Activated T-cell treated with anti-CD3 and anti-CD28 coated beads, Interleukin-2, amount 50 U/mL, for 4 hours (primary cell): ENCODE results near the gene GADD45A. TPM values are rescaled to one million over a fixed set of nuclear protein-coding genes. Genes with fewer than 3 reads are reported as not detected.
"Not testable (repeated sequence)": the region's sequence is repeated elsewhere in the genome, so short reads cannot be mapped to it uniquely, and the experiment has no call there.

Experiments used
- ATAC-seq, 2 donors: fragments of 200-7000 bp; cut with Tn5 transposase; one replicate each; pipeline ENCODE4 v1.10.0; 2021
- DNase-seq: peaks from one replicate; pipeline ENCODE4 v3.0.0-alpha.2; 2020
- H3K27me3 Mint-ChIP-seq: one replicate; pipeline ENCODE4 v1.8.0; 2021; ENCODE audit warnings: low read depth, mixed read lengths
- H3K36me3 Mint-ChIP-seq: one replicate; pipeline ENCODE4 v1.8.0; 2022; ENCODE audit warnings: mixed read lengths; ENCODE audit not compliant: insufficient read depth
- H3K4me1 Mint-ChIP-seq: one replicate; pipeline ENCODE4 v1.8.0; 2021; ENCODE audit warnings: low read depth, mixed read lengths
- H3K4me3 Mint-ChIP-seq: one replicate; pipeline ENCODE4 v1.8.0; 2021; ENCODE audit warnings: mild to moderate bottlenecking, moderate library complexity, mixed read lengths
- H3K9me3 Mint-ChIP-seq: one replicate; pipeline ENCODE4 v1.8.0; 2021; ENCODE audit warnings: mixed read lengths
- total RNA-seq, 3 donors: library from RNA; stranded (reverse); gene quantifications; one replicate each; pipeline ENCODE4 v1.2.1, GENCODE V29; 2021

GADD45A gene
- total RNA-seq, 3 donors from 2014 or later: 49.7 to 91.5 (median 56.9) TPM

DNA sequence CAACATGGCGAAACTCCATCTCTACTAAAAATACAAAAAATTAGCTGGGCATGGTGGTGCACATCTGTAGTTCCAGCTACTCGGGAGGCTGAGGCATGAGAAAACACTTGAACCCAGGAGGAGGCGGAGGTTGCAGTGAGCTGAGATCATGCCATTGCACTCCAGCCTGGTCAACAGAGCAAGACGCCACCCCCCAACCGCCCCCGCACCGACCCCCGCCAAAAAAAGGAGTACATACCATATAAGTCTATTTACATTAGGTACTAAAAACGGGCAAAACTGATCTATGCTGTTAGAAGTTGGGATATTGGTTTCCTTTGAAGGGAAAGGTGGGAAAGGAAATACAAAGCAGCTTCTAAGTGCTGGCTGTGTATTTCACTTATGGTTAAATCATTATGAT lies 45.3 kb downstream of the GADD45A start:
- not testable (repeated sequence) for H3K4me3 Mint-ChIP-seq, H3K36me3 Mint-ChIP-seq, DNase-seq, ATAC-seq, H3K27me3 Mint-ChIP-seq, H3K9me3 Mint-ChIP-seq
- H3K4me1 Mint-ChIP-seq: peaks cover 18% of the 10 kb centered on the region

DNA sequence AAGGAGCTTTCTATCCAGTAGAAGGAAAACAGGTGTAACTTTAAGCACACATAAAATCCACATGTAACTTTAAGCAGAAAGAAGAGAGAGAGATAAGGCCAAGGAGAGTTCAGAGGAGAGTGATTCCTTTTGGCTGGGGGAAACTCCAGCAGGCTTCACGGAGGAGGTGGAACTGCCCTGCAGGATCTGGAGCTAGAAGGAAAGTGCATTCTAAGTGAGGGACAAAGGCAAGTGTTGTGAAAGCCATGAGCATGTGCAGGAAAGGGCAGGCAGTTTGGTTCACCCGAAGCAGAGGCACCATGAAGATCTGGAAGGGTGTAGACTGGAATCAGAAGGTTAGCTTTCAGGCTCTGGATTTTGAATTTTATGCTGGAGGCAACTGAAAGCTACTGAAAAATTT lies 46.3 kb downstream of the GADD45A start:
- Mint-ChIP-seq H3K9me3 (no peaks in the 10 kb centered on the region), H3K36me3 (no peaks in the 10 kb centered on the region), H3K4me1 (peaks cover 22% of the 10 kb centered on the region), H3K4me3 (no peak overlapping the region), H3K27me3 (no peaks in the 10 kb centered on the region)
- ATAC-seq (no peak), DNase-seq (no peak)

GRCh38 chr1:67732750-67733151 lies 47.8 kb downstream of the GADD45A start:
- Mint-ChIP-seq H3K4me1 (peaks cover 25% of the 10 kb centered on the region), H3K27me3 (no peaks in the 10 kb centered on the region), H3K36me3 (no peaks in the 10 kb centered on the region), H3K4me3 (no peak overlapping the region), H3K9me3 (no peaks in the 10 kb centered on the region)
- ATAC-seq (no peak), DNase-seq (no peak)

GRCh38 chr1:67733681-67734322 lies 48.8 kb downstream of the GADD45A start:
- no peak overlapping the region for H3K4me3 Mint-ChIP-seq
- no peaks in the 10 kb centered on the region for H3K36me3 Mint-ChIP-seq
- no peak for DNase-seq
- no peaks in the 10 kb centered on the region for H3K27me3 Mint-ChIP-seq
- no peak for ATAC-seq
- no peaks in the 10 kb centered on the region for H3K9me3 Mint-ChIP-seq
- H3K4me1 Mint-ChIP-seq: peaks cover 25% of the 10 kb centered on the region

DNA sequence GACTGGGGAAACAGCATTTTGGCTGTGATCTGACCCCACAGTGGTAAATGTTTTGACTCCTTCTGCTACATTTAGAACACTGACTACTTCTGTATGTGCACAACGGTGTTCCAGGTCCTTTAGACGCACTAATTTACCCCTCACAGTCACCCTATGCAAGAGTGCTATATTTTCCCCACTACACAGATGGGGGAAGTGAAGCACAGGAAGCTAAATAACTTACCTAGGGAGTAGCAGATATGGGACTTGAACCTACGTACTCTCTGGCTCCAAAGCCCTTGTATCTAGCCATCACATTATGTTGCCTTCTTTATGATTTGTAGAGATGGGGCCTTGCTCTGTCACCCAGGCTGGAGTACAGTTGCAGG lies 49.3 kb downstream of the GADD45A start:
- no peaks in the 10 kb centered on the region for H3K36me3 Mint-ChIP-seq

DNA sequence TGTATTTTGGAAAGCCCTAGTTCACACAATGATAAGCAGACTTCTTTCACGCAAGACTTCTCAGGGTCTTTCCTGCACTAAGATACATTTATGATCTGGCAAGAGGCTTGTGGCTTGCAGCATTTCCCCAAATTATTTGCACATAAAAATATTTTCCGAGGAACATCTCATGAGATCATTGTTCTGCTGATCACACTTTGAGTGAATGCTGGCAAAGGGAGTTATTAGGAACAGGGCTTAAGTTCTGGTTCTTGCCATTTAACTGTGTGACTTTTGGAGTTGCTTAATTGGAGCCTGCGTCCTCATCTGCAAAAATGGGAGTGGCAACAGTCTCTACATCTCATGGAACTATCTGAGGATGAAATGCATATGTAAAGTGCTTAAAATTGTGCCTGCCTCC lies 50.2 kb downstream of the GADD45A start:
- H3K36me3 Mint-ChIP-seq: no peaks in the 10 kb centered on the region
- ATAC-seq (no peak), DNase-seq (no peak)
- H3K27me3 Mint-ChIP-seq: no peaks in the 10 kb centered on the region
- peaks cover 20% of the 10 kb centered on the region for H3K4me1 Mint-ChIP-seq
- H3K4me3 Mint-ChIP-seq: no peak overlapping the region
- no peaks in the 10 kb centered on the region for H3K9me3 Mint-ChIP-seq

More for the DNA sequence above, 49.3 kb downstream of the GADD45A start:
- no peaks in the 10 kb centered on the region for H3K9me3 Mint-ChIP-seq
- DNase-seq: no peak
- no peaks in the 10 kb centered on the region for H3K27me3 Mint-ChIP-seq
- H3K4me3 Mint-ChIP-seq: no peak overlapping the region
- ATAC-seq: no peak
- H3K4me1 Mint-ChIP-seq: peaks cover 25% of the 10 kb centered on the region

- no peak for DNase-seq
- H3K27me3 Mint-ChIP-seq: no peaks in the 10 kb centered on the region
- peaks cover 20% of the 10 kb centered on the region for H3K4me1 Mint-ChIP-seq
- H3K9me3 Mint-ChIP-seq: no peaks in the 10 kb centered on the region
- ATAC-seq: peak; percentile 91 to 92
- no peaks in the 10 kb centered on the region for H3K36me3 Mint-ChIP-seq
- peak overlapping the region; percentile 68 for H3K4me3 Mint-ChIP-seq
Observed at GRCh38 chr1:67735806-67736627, 51.0 kb downstream of the GADD45A start.

- no peak overlapping the region for H3K4me3 Mint-ChIP-seq
- no peaks in the 10 kb centered on the region for H3K27me3 Mint-ChIP-seq
- DNase-seq (no peak), ATAC-seq (no peak)
- H3K9me3 Mint-ChIP-seq: no peaks in the 10 kb centered on the region
- no peaks in the 10 kb centered on the region for H3K36me3 Mint-ChIP-seq
- H3K4me1 Mint-ChIP-seq: peaks cover 20% of the 10 kb centered on the region
Observed at GRCh38 chr1:67736750-67737149, 51.7 kb downstream of the GADD45A start.

DNA sequence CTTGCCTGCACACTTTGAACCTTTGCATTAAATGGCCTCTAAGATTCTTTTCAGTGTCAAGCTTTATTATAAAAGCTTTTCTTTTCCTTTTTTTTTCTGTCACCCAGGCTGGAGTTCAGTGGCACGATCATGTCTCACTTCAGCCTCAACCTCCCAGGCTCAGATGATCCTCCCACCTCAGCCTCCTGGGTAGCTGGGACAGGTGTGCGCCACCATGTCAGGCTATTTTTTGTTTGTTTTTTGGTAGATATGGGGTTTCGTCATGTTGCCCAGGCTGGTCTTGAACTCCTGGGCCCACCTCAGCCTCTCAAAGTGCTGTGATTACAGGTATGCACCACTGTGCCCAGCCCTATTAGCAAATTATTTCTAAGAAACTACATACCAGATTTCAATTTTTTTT lies 52.9 kb downstream of the GADD45A start:
- H3K4me1 Mint-ChIP-seq: peaks cover 20% of the 10 kb centered on the region
- H3K4me3 Mint-ChIP-seq: no peak overlapping the region
- DNase-seq (no peak), ATAC-seq (no peak)
- H3K27me3 Mint-ChIP-seq: peaks cover 2% of the 10 kb centered on the region
- H3K9me3 Mint-ChIP-seq: no peaks in the 10 kb centered on the region
- no peaks in the 10 kb centered on the region for H3K36me3 Mint-ChIP-seq

Other genes starting within 250 kb of the GADD45A start
- gene GNG12, start 148.3 kb downstream of the GADD45A start, total RNA-seq: under 1 TPM; 0.16 to 0.30 (median 0.18) TPM